ENCODE results near the gene WLS. TPM values are rescaled to one million over a fixed set of nuclear protein-coding genes. Genes with fewer than 3 reads are reported as not detected.

The WLS gene
- total and polyA plus RNA-seq, 2 donors (not counting 1 experiment from before 2014, with no cell fraction given) = 156 to 269 TPM

DNA sequence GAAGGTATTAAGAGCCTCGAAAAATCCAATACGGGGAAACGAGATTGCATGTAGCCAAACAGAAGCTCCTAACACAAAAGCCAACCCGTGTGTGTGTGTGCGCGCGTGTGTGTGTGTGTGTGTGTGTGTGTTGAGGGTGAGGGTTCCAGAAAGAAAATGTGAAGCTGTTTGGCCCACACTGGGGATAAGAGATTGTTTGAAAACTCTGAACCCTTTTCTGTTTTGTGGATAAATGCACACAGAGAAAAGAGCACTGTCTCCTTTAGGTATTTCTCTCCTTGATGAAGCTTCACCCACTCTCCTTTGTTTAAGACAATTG, 1.9 kb downstream of the WLS start:
- H3K27me3 ChIP-seq (ENCODE audit: control insufficient read depth, insufficient read depth, low read length) = no peaks in the 10 kb centered on the region
- H3K36me3 ChIP-seq (ENCODE audit: control insufficient read depth, insufficient read depth, low read length) = peaks cover 3% of the 10 kb centered on the region
- DNase-seq (ENCODE audit: low read depth in 2 of 2) = peak; percentile 62
- no peaks in the 10 kb centered on the region for H3K9me3 ChIP-seq (ENCODE audit: control insufficient read depth, insufficient read depth, low read depth, low read length)
- TF ChIP-seq EZH2 (IDR thresholded peaks at IDR 0.05; ENCODE audit: low read length, missing control alignments) = no peak
- TF ChIP-seq, protein P1, sequence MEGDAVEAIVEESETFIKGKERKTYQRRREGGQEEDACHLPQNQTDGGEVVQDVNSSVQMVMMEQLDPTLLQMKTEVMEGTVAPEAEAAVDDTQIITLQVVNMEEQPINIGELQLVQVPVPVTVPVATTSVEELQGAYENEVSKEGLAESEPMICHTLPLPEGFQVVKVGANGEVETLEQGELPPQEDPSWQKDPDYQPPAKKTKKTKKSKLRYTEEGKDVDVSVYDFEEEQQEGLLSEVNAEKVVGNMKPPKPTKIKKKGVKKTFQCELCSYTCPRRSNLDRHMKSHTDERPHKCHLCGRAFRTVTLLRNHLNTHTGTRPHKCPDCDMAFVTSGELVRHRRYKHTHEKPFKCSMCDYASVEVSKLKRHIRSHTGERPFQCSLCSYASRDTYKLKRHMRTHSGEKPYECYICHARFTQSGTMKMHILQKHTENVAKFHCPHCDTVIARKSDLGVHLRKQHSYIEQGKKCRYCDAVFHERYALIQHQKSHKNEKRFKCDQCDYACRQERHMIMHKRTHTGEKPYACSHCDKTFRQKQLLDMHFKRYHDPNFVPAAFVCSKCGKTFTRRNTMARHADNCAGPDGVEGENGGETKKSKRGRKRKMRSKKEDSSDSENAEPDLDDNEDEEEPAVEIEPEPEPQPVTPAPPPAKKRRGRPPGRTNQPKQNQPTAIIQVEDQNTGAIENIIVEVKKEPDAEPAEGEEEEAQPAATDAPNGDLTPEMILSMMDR (conservative IDR thresholded peaks at IDR 0.05 in 1 of 2, IDR thresholded peaks at IDR 0.05 in 1 of 2; ENCODE audit: low read depth in 1 of 2, low read length in 2 of 2) = no peak
- peak overlapping the region; percentile 86 for H3K27ac ChIP-seq (ENCODE audit: insufficient read depth, low read length)
- H3K4me3 ChIP-seq (replicated peaks in 1 of 4; ENCODE audit: control extremely low read depth in 1 of 4, insufficient read depth in 1 of 4, low read depth in 3 of 4, low read length in 4 of 4) = peak overlapping the region; percentile 69 to 100 (median 90)
- H3K4me1 ChIP-seq (ENCODE audit: control insufficient read depth, extremely low read depth, insufficient read depth, low read length) = peaks cover 6% of the 10 kb centered on the region
- no peak overlapping the region for H2AFZ ChIP-seq (ENCODE audit: low read length)
- H3K79me2 ChIP-seq (ENCODE audit: control insufficient read depth, insufficient read depth, low read length) = peaks cover 64% of the 10 kb centered on the region
- peak overlapping the region; percentile 95 for H3K4me2 ChIP-seq (ENCODE audit: extremely low read depth, insufficient read depth, low read length)
- no peaks in the 10 kb centered on the region for H4K20me1 ChIP-seq (ENCODE audit: control insufficient read depth, extremely low read depth, insufficient read depth, low read length)
- H3K9ac ChIP-seq (ENCODE audit: insufficient read depth, low read length) = peak overlapping the region; percentile 65

- H3K4me3 ChIP-seq (replicated peaks in 1 of 4; ENCODE audit: control extremely low read depth in 1 of 4, insufficient read depth in 1 of 4, low read depth in 3 of 4, low read length in 4 of 4) = peak overlapping the region; percentile 69 to 100 (median 90)
- H4K20me1 ChIP-seq (ENCODE audit: control insufficient read depth, extremely low read depth, insufficient read depth, low read length) = no peaks in the 10 kb centered on the region
- H3K36me3 ChIP-seq (ENCODE audit: control insufficient read depth, insufficient read depth, low read length) = peaks cover 3% of the 10 kb centered on the region
- H3K9me3 ChIP-seq (ENCODE audit: control insufficient read depth, insufficient read depth, low read depth, low read length) = no peaks in the 10 kb centered on the region
- DNase-seq (ENCODE audit: low read depth in 2 of 2) = no peak
- peak overlapping the region; percentile 25 for H3K9ac ChIP-seq (ENCODE audit: insufficient read depth, low read length)
- H3K4me1 ChIP-seq (ENCODE audit: control insufficient read depth, extremely low read depth, insufficient read depth, low read length) = peaks cover 6% of the 10 kb centered on the region
- H3K27ac ChIP-seq (ENCODE audit: insufficient read depth, low read length) = peak overlapping the region; percentile 86
- no peak overlapping the region for H2AFZ ChIP-seq (ENCODE audit: low read length)
- TF ChIP-seq EZH2 (IDR thresholded peaks at IDR 0.05; ENCODE audit: low read length, missing control alignments) = no peak
- TF ChIP-seq, protein P1 (conservative IDR thresholded peaks at IDR 0.05 in 1 of 2, IDR thresholded peaks at IDR 0.05 in 1 of 2; ENCODE audit: low read depth in 1 of 2, low read length in 2 of 2) = no peak
- no peaks in the 10 kb centered on the region for H3K27me3 ChIP-seq (ENCODE audit: control insufficient read depth, insufficient read depth, low read length)
- H3K4me2 ChIP-seq (ENCODE audit: extremely low read depth, insufficient read depth, low read length) = peak overlapping the region; percentile 95
- peaks cover 68% of the 10 kb centered on the region for H3K79me2 ChIP-seq (ENCODE audit: control insufficient read depth, insufficient read depth, low read length)
These were observed 2.5 kb downstream of the WLS start for GRCh38 chr1:68229650-68230483.

DNA sequence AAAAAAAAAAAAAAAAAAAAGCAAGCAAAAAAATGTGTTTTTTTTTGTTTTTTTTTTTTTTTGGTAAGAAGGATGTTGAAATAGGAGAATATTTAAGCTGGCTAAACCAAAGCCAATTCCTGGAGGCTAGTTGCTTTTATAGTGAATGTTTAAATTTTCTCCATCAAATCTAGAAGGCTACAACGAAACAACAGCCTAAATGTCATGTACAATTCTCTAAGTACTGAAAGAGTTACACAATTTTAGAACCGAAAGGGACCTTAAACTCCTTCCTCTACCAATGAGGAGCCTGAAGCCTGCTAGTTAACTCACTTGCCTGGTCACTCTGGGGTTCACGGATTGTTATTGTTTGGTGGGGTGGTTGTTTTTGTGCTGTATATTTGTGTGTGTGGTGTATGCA, 3.5 kb downstream of the WLS start:
- Histone ChIP-seq H3K9ac (ENCODE audit: insufficient read depth, low read length) (no peak overlapping the region), H3K27ac (ENCODE audit: insufficient read depth, low read length) (peak overlapping the region; percentile 44), H3K4me2 (ENCODE audit: extremely low read depth, insufficient read depth, low read length) (peak overlapping the region; percentile 95), H3K79me2 (ENCODE audit: control insufficient read depth, insufficient read depth, low read length) (peaks cover 77% of the 10 kb centered on the region), H3K36me3 (ENCODE audit: control insufficient read depth, insufficient read depth, low read length) (peaks cover 3% of the 10 kb centered on the region), H3K9me3 (ENCODE audit: control insufficient read depth, insufficient read depth, low read depth, low read length) (no peaks in the 10 kb centered on the region), H3K4me1 (ENCODE audit: control insufficient read depth, extremely low read depth, insufficient read depth, low read length) (peaks cover 6% of the 10 kb centered on the region), H3K27me3 (ENCODE audit: control insufficient read depth, insufficient read depth, low read length) (no peaks in the 10 kb centered on the region), H4K20me1 (ENCODE audit: control insufficient read depth, extremely low read depth, insufficient read depth, low read length) (no peaks in the 10 kb centered on the region), H2AFZ (ENCODE audit: low read length) (no peak overlapping the region), H3K4me3 (replicated peaks in 1 of 4; ENCODE audit: control extremely low read depth in 1 of 4, insufficient read depth in 1 of 4, low read depth in 3 of 4, low read length in 4 of 4) (peak overlapping the region; percentile 69 to 100 (median 90))
- peak in 1 of 2 donors; percentile 81 for DNase-seq (ENCODE audit: low read depth in 2 of 2)
- TF ChIP-seq, protein P1 (conservative IDR thresholded peaks at IDR 0.05 in 1 of 2, IDR thresholded peaks at IDR 0.05 in 1 of 2; ENCODE audit: low read depth in 1 of 2, low read length in 2 of 2) = no peak
- TF ChIP-seq EZH2 (IDR thresholded peaks at IDR 0.05; ENCODE audit: low read length, missing control alignments) = no peak

All from fibroblast of lung (primary cell).